HUES48 (cell line): Measurements from ENCODE around the gene CTXN1.

Experiments used
- H3K27ac ChIP-seq: one replicate; pipeline ENCODE4 v1.7.0; 2013; ENCODE audit warnings: low read depth, low read length, inconsistent platforms
- H3K27me3 ChIP-seq: 2 replicates; pipeline ENCODE4 v1.6.1; 2013; ENCODE audit warnings: mild to moderate bottlenecking, low read length; ENCODE audit not compliant: control insufficient read depth, insufficient read depth
- H3K36me3 ChIP-seq: 2 replicates; pipeline ENCODE4 v1.6.1; 2013; ENCODE audit warnings: low read length; ENCODE audit not compliant: control insufficient read depth, insufficient read depth
- H3K4me1 ChIP-seq: 2 replicates; pipeline ENCODE4 v1.6.1; 2013; ENCODE audit warnings: mild to moderate bottlenecking, low read length; ENCODE audit not compliant: control insufficient read depth, insufficient read depth
- H3K4me3 ChIP-seq: 2 replicates; pipeline ENCODE4 v1.5.1; 2013; ENCODE audit warnings: mild to moderate bottlenecking, low read depth, low read length
- H3K9ac ChIP-seq: 2 replicates; pipeline ENCODE4 v1.6.1; 2013; ENCODE audit warnings: mild to moderate bottlenecking, low read depth, low read length, moderate library complexity
- H3K9me3 ChIP-seq: 2 replicates; pipeline ENCODE4 v1.6.1; 2013; ENCODE audit warnings: low read length; ENCODE audit not compliant: control insufficient read depth, insufficient read depth

Gene CTXN1

GRCh38 chr19:7926021-7926726, at the start of gene CTXN1:
Gene CTXN1, minus strand, starts transcription at chr19:7926135. Its CDS starts 597 bp downstream, at chr19:7925538.
- Histone ChIP-seq H3K36me3 (peaks cover 26% of the 10 kb centered on the region), H3K27me3 (no peaks in the 10 kb centered on the region), H3K9me3 (no peaks in the 10 kb centered on the region), H3K4me3 (peak within 1 kb of the TSS; percentile 58), H3K27ac (peak within 1 kb of the TSS; percentile 68), H3K4me1 (peaks cover 3% of the 10 kb centered on the region; the same call in 1 of the 2 replicates), H3K9ac (no peak within 1 kb of the TSS)

GRCh38 chr19:7975037-7975436, 49.1 kb upstream of the CTXN1 start:
- Histone ChIP-seq H3K9ac (no peak overlapping the region), H3K36me3 (peaks cover 76% of the 10 kb centered on the region), H3K27me3 (no peaks in the 10 kb centered on the region), H3K4me3 (no peak overlapping the region), H3K4me1 (no peaks in the 10 kb centered on the region), H3K9me3 (no peaks in the 10 kb centered on the region), H3K27ac (no peak overlapping the region)

- no peak overlapping the region for H3K9ac ChIP-seq
These were observed 47.9 kb upstream of the CTXN1 start for GRCh38 chr19:7973883-7974282.

GRCh38 chr19:7971553-7972520, 45.9 kb upstream of the CTXN1 start:
- Histone ChIP-seq H3K27ac (peak overlapping the region; percentile 9), H3K9me3 (no peaks in the 10 kb centered on the region), H3K36me3 (peaks cover 71% of the 10 kb centered on the region), H3K4me1 (peaks cover 7% of the 10 kb centered on the region), H3K9ac (no peak overlapping the region), H3K4me3 (no peak overlapping the region), H3K27me3 (no peaks in the 10 kb centered on the region)

More at GRCh38 chr19:7973883-7974282, 47.9 kb upstream of the CTXN1 start:
- Histone ChIP-seq H3K27me3 (no peaks in the 10 kb centered on the region), H3K4me1 (peaks cover 7% of the 10 kb centered on the region), H3K9me3 (no peaks in the 10 kb centered on the region), H3K27ac (no peak overlapping the region), H3K4me3 (no peak overlapping the region), H3K36me3 (peaks cover 71% of the 10 kb centered on the region)

GRCh38 chr19:7970716-7971448, 44.9 kb upstream of the CTXN1 start:
- Histone ChIP-seq H3K4me1 (peaks cover 7% of the 10 kb centered on the region), H3K36me3 (peaks cover 79% of the 10 kb centered on the region), H3K9ac (no peak overlapping the region), H3K27ac (no peak overlapping the region), H3K27me3 (no peaks in the 10 kb centered on the region), H3K9me3 (no peaks in the 10 kb centered on the region), H3K4me3 (no peak overlapping the region)

GRCh38 chr19:7969555-7969939, 43.6 kb upstream of the CTXN1 start:
- Histone ChIP-seq H3K9me3 (no peaks in the 10 kb centered on the region), H3K27ac (peak overlapping the region; percentile 58), H3K9ac (peak overlapping the region; percentile 22; the same call in 1 of the 2 replicates), H3K4me1 (peaks cover 7% of the 10 kb centered on the region), H3K36me3 (peaks cover 79% of the 10 kb centered on the region), H3K4me3 (no peak overlapping the region), H3K27me3 (no peaks in the 10 kb centered on the region)

- Histone ChIP-seq H3K36me3 (peaks cover 78% of the 10 kb centered on the region), H3K27ac (peak overlapping the region; percentile 58), H3K4me3 (no peak overlapping the region), H3K27me3 (no peaks in the 10 kb centered on the region), H3K9ac (peak overlapping the region; percentile 22; the same call in 1 of the 2 replicates), H3K9me3 (no peaks in the 10 kb centered on the region), H3K4me1 (peaks cover 7% of the 10 kb centered on the region)
These were observed 43.0 kb upstream of the CTXN1 start for GRCh38 chr19:7968796-7969554.

GRCh38 chr19:7968008-7968795, 42.3 kb upstream of the CTXN1 start:
- no peak overlapping the region for H3K27ac ChIP-seq
- no peaks in the 10 kb centered on the region for H3K27me3 ChIP-seq
- no peak overlapping the region for H3K4me3 ChIP-seq
- H3K9me3 ChIP-seq: no peaks in the 10 kb centered on the region
- H3K4me1 ChIP-seq: peaks cover 7% of the 10 kb centered on the region
- peaks cover 79% of the 10 kb centered on the region for H3K36me3 ChIP-seq
- H3K9ac ChIP-seq: no peak overlapping the region

GRCh38 chr19:7965921-7966665, 40.2 kb upstream of the CTXN1 start:
- Histone ChIP-seq H3K9me3 (no peaks in the 10 kb centered on the region), H3K27me3 (no peaks in the 10 kb centered on the region), H3K36me3 (peaks cover 83% of the 10 kb centered on the region), H3K27ac (no peak overlapping the region), H3K4me1 (peaks cover 7% of the 10 kb centered on the region), H3K4me3 (no peak overlapping the region), H3K9ac (no peak overlapping the region)
